Esophagus (tissue), 2 donors: ENCODE data around the gene HEMGN. TPM values are rescaled to one million over a fixed set of nuclear protein-coding genes. Genes with fewer than 3 reads are reported as not detected.
"Not testable (repeated sequence)": the region's sequence is repeated elsewhere in the genome, so short reads cannot be mapped to it uniquely, and the experiment has no call there.

Source experiments
- H3K27ac ChIP-seq, 2 donors: one replicate each; pipeline ENCODE4 v1.5.1; 2013; ENCODE audit warnings: low read depth in 2 of 2, mild to moderate bottlenecking in 2 of 2, inconsistent platforms in 1 of 2, low read length in 1 of 2, moderate library complexity in 1 of 2
- H3K27me3 ChIP-seq, 2 donors: one replicate each; pipeline ENCODE4 v1.6.1; 2013; ENCODE audit warnings: low read length in 2 of 2, control low read depth in 1 of 2, mild to moderate bottlenecking in 1 of 2; ENCODE audit not compliant: insufficient read depth in 2 of 2, control insufficient read depth in 1 of 2
- H3K36me3 ChIP-seq, 2 donors: one replicate each; pipeline ENCODE4 v1.6.1; 2013; ENCODE audit warnings: low read length in 1 of 2; ENCODE audit not compliant: control insufficient read depth in 2 of 2, insufficient read depth in 2 of 2
- H3K4me1 ChIP-seq, 2 donors: one replicate each; pipeline ENCODE4 v1.6.1; 2013; ENCODE audit warnings: low read length in 1 of 2; ENCODE audit not compliant: control insufficient read depth in 2 of 2, insufficient read depth in 2 of 2
- H3K4me3 ChIP-seq, 2 donors: one replicate each; pipeline ENCODE4 v1.5.1; 2013; ENCODE audit warnings: low read length in 2 of 2, mild to moderate bottlenecking in 2 of 2, low read depth in 1 of 2, moderate library complexity in 1 of 2
- H3K9me3 ChIP-seq, 2 donors: one replicate each; pipeline ENCODE4 v1.6.1; 2013; ENCODE audit warnings: mild to moderate bottlenecking in 2 of 2, low read depth in 1 of 2, low read length in 1 of 2, moderate library complexity in 1 of 2; ENCODE audit not compliant: control insufficient read depth in 2 of 2, insufficient read depth in 1 of 2
- WGBS, 2 donors: extraction: QIAGEN DNeasy Blood & Tissue Kit; methylation state at CpG; one replicate each; pipeline ENCODE4 v1.1.7; 2013; 5-methylcytosine and 5-hydroxymethylcytosine counted together
- polyA plus RNA-seq, 2 donors: library from polyadenylated mRNA; stranded (reverse); fragments of 200-250 nt; gene quantifications; one replicate each; pipeline ENCODE4 v1.2.3, GENCODE V29; 2013
- donor health status: healthy with polysubstance abuse.
- donor health status: Bipolar disorder and iron deficiency.

Gene HEMGN
- polyA plus RNA-seq, 2 donors: not detected

- H3K27ac ChIP-seq: peak overlapping the region in 1 of 2 donors; percentile 57
- WGBS, 2 donors: 48 to 60% methylated on average over 10 of the region's 10 CpGs
These were observed 43.2 kb upstream of the HEMGN start for GRCh38 chr9:97980918-97981845.

GRCh38 chr9:97980479-97980803, 42.5 kb upstream of the HEMGN start:
- no peak overlapping the region for H3K27ac ChIP-seq

More at GRCh38 chr9:97980918-97981845, 43.2 kb upstream of the HEMGN start:
- H3K36me3 ChIP-seq: no peaks in the 10 kb centered on the region
- no peaks in the 10 kb centered on the region for H3K9me3 ChIP-seq
- peaks cover 2 to 10% of the 10 kb centered on the region in 2 donors for H3K4me1 ChIP-seq
- H3K27me3 ChIP-seq: no peaks in the 10 kb centered on the region
- H3K4me3 ChIP-seq: no peak overlapping the region

GRCh38 chr9:97979788-97980478, 42.0 kb upstream of the HEMGN start:
- 58 to 70% methylated on average over 7 of the region's 7 CpGs for WGBS, 2 donors
- Histone ChIP-seq H3K27me3 (no peaks in the 10 kb centered on the region), H3K4me3 (no peak overlapping the region), H3K4me1 (peaks cover 2 to 7% of the 10 kb centered on the region in 2 donors), H3K27ac (no peak overlapping the region), H3K9me3 (no peaks in the 10 kb centered on the region), H3K36me3 (no peaks in the 10 kb centered on the region)

More at GRCh38 chr9:97980479-97980803, 42.5 kb upstream of the HEMGN start:
- Histone ChIP-seq H3K36me3 (no peaks in the 10 kb centered on the region), H3K27me3 (no peaks in the 10 kb centered on the region), H3K4me1 (peaks cover 2 to 8% of the 10 kb centered on the region in 2 donors), H3K9me3 (no peaks in the 10 kb centered on the region), H3K4me3 (no peak overlapping the region)
- WGBS, 2 donors: 45 to 69% methylated on average over 4 of the region's 4 CpGs

- H3K27ac ChIP-seq: no peak overlapping the region
- no peaks in the 10 kb centered on the region for H3K36me3 ChIP-seq
- WGBS, 2 donors: 88 to 89% methylated on average over 3 of the region's 3 CpGs
- no peak overlapping the region for H3K4me3 ChIP-seq
- H3K27me3 ChIP-seq: no peaks in the 10 kb centered on the region
- H3K4me1 ChIP-seq: peaks cover 2 to 5% of the 10 kb centered on the region in 2 donors
- H3K9me3 ChIP-seq: no peaks in the 10 kb centered on the region
These were observed 40.6 kb upstream of the HEMGN start for GRCh38 chr9:97978371-97979130.

- not testable (repeated sequence) for H3K27me3 ChIP-seq, H3K27ac ChIP-seq, H3K9me3 ChIP-seq, H3K4me1 ChIP-seq, H3K4me3 ChIP-seq, H3K36me3 ChIP-seq
- 92 to 96% methylated on average over 10 of the region's 10 CpGs for WGBS, 2 donors
These were observed 38.7 kb upstream of the HEMGN start for GRCh38 chr9:97976633-97977032.

- no peaks in the 10 kb centered on the region for H3K27me3 ChIP-seq
- H3K9me3 ChIP-seq: no peaks in the 10 kb centered on the region
- WGBS, 2 donors: 64 to 72% methylated on average over 1 of the region's 1 CpG
- no peak overlapping the region for H3K27ac ChIP-seq
- H3K4me1 ChIP-seq: no peaks in the 10 kb centered on the region
- H3K36me3 ChIP-seq: no peaks in the 10 kb centered on the region
- no peak overlapping the region for H3K4me3 ChIP-seq
These were observed 37.4 kb upstream of the HEMGN start for GRCh38 chr9:97975376-97975775.

GRCh38 chr9:97972753-97973152, 34.8 kb upstream of the HEMGN start:
- Histone ChIP-seq H3K4me3 (no peak overlapping the region), H3K4me1 (no peaks in the 10 kb centered on the region), H3K9me3 (no peaks in the 10 kb centered on the region), H3K27me3 (no peaks in the 10 kb centered on the region), H3K36me3 (no peaks in the 10 kb centered on the region), H3K27ac (no peak overlapping the region)
- 89 to 92% methylated on average over 4 of the region's 4 CpGs for WGBS, 2 donors

- no peaks in the 10 kb centered on the region for H3K4me1 ChIP-seq
- no peaks in the 10 kb centered on the region for H3K9me3 ChIP-seq
- H3K27ac ChIP-seq: no peak overlapping the region
- H3K36me3 ChIP-seq: no peaks in the 10 kb centered on the region
- WGBS, 2 donors: 63 to 69% methylated on average over 7 of the region's 7 CpGs
- no peak overlapping the region for H3K4me3 ChIP-seq
- H3K27me3 ChIP-seq: no peaks in the 10 kb centered on the region
These were observed 32.2 kb upstream of the HEMGN start for GRCh38 chr9:97970165-97970564.

GRCh38 chr9:97969014-97969413, 31.0 kb upstream of the HEMGN start:
- 86% methylated on average over 2 of the region's 2 CpGs for WGBS, 2 donors
- H3K9me3 ChIP-seq: no peaks in the 10 kb centered on the region
- H3K27ac ChIP-seq: no peak overlapping the region
- H3K4me3 ChIP-seq: no peak overlapping the region
- no peaks in the 10 kb centered on the region for H3K27me3 ChIP-seq
- no peaks in the 10 kb centered on the region for H3K4me1 ChIP-seq
- H3K36me3 ChIP-seq: no peaks in the 10 kb centered on the region
